B cell (primary cell): ENCODE data around the gene KCNIP2. TPM values are rescaled to one million over a fixed set of nuclear protein-coding genes. Genes with fewer than 3 reads are reported as not detected.
A peak's percentile ranks its signal among the peaks of the same experiment; 100 is the strongest.

Experiments used
- ATAC-seq: fragments of 200-7000 bp; cut with Tn5 transposase; one replicate; pipeline ENCODE4 v1.10.0; 2021; ENCODE audit warnings: low read depth, mild to moderate bottlenecking, moderate number of reproducible peaks, moderate library complexity
- CTCF ChIA-PET: fragments of 350-600 bp; sonication (Branson Sonifier 250); formaldehyde crosslinking; loops from one replicate; lab custom pipeline; 2021; ENCODE audit warnings: antibody characterized with exemption, inconsistent platforms; lab: Charles Lee
- POLR2A ChIA-PET: fragments of 350-600 bp; sonication (Branson Sonifier 250); formaldehyde crosslinking; loops from one replicate; lab custom pipeline; 2021; ENCODE audit warnings: antibody characterized with exemption; lab: Charles Lee
- DNase-seq: peaks from one replicate; pipeline ENCODE4 v3.0.0; 2013
- H2AFZ ChIP-seq: 2 replicates; pipeline ENCODE4 v1.6.1; 2012; ENCODE audit warnings: mild to moderate bottlenecking, low read depth, low read length; ENCODE audit not compliant: insufficient read depth, poor library complexity, severe bottlenecking
- H3K27ac ChIP-seq, 2 donors: 1 replicate in 1 of 2; 2 replicates in 1 of 2; pipeline ENCODE4 v1.5.1; 2012 to 2013; ENCODE audit warnings: low read length in 2 of 2, mild to moderate bottlenecking in 2 of 2, moderate library complexity in 1 of 2
- H3K27me3 ChIP-seq, 4 experiments: fragments of 200-600 bp in 1 of 4; sonication (generic) in 1 of 4; replicated peaks in 1 of 4; 1 replicate in 2 of 4; 2 replicates in 2 of 4; pipeline versions ENCODE4 v1.6.1 to v1.7.0; 2013 to 2016; ENCODE audit warnings: low read length in 3 of 4, mild to moderate bottlenecking in 2 of 4, mixed read lengths in 1 of 4, moderate library complexity in 1 of 4; ENCODE audit not compliant: insufficient read depth in 4 of 4, control insufficient read depth in 3 of 4; ENCODE audit errors: control extremely low read depth in 1 of 4
- H3K36me3 ChIP-seq, 2 experiments: replicated peaks in 1 of 2; 1 replicate in 1 of 2; 2 replicates in 1 of 2; pipeline versions ENCODE4 v1.6.1 to v1.7.1; 2013; ENCODE audit warnings: low read length in 1 of 2; ENCODE audit not compliant: insufficient read depth in 2 of 2, control insufficient read depth in 1 of 2; ENCODE audit errors: control extremely low read depth in 1 of 2, extremely low read depth in 1 of 2
- H3K4me1 ChIP-seq, 2 donors: fragments of 200-600 bp in 1 of 2; sonication (generic) in 1 of 2; 1 replicate in 1 of 2; 2 replicates in 1 of 2; pipeline versions ENCODE4 v1.5.1 to v1.6.1; 2013 to 2017; ENCODE audit warnings: low read length in 2 of 2; ENCODE audit not compliant: control insufficient read depth in 2 of 2, insufficient read depth in 2 of 2
- H3K4me2 ChIP-seq: replicated peaks from 2 replicates; pipeline ENCODE3; 2012; ENCODE audit warnings: mild to moderate bottlenecking, low read depth, low read length; ENCODE audit not compliant: poor library complexity, severe bottlenecking
- H3K4me3 ChIP-seq, 5 experiments: fragments of 200-600 bp in 1 of 5; sonication (generic) in 1 of 5; 1 replicate in 3 of 5; 2 replicates in 2 of 5; pipeline versions ENCODE4 v1.5.1 to v1.7.0; 2011 to 2016; ENCODE audit warnings: low read length in 4 of 5, mild to moderate bottlenecking in 4 of 5, low read depth in 2 of 5, control low read depth in 1 of 5, moderate library complexity in 1 of 5; ENCODE audit not compliant: insufficient read depth in 1 of 5; ENCODE audit errors: control extremely low read depth in 1 of 5, extremely low read depth in 1 of 5
- H3K79me2 ChIP-seq: fragments of 200-600 bp; sonication (generic); one replicate; pipeline ENCODE4 v1.6.0; 2016; ENCODE audit warnings: low read length; ENCODE audit not compliant: control insufficient read depth, insufficient read depth
- H3K9ac ChIP-seq: fragments of 200-600 bp; sonication (generic); 2 replicates; pipeline ENCODE4 v1.6.1; 2017; ENCODE audit warnings: mild to moderate bottlenecking, low read length, moderate library complexity
- H3K9me3 ChIP-seq, 3 donors: one replicate each; pipeline versions ENCODE4 v1.6.1 to v1.7.1; 2013; ENCODE audit warnings: low read length in 2 of 3; ENCODE audit not compliant: control insufficient read depth in 2 of 3, insufficient read depth in 1 of 3; ENCODE audit errors: control extremely low read depth in 1 of 3
- H4K20me1 ChIP-seq: 2 replicates; pipeline ENCODE4 v1.6.0; 2012; ENCODE audit warnings: mild to moderate bottlenecking, low read length; ENCODE audit not compliant: insufficient read depth, control insufficient read depth, poor library complexity, severe bottlenecking
- H3K27ac Mint-ChIP-seq: one replicate; pipeline ENCODE4 v1.8.0; 2021; ENCODE audit warnings: mixed read lengths
- H3K27me3 Mint-ChIP-seq: one replicate; pipeline ENCODE4 v1.8.0; 2021; ENCODE audit warnings: mixed read lengths
- H3K4me1 Mint-ChIP-seq: one replicate; pipeline ENCODE4 v1.8.0; 2021; ENCODE audit warnings: mixed read lengths
- H3K4me3 Mint-ChIP-seq: one replicate; pipeline ENCODE4 v1.8.0; 2021; ENCODE audit warnings: mixed read lengths
- H3K9me3 Mint-ChIP-seq: one replicate; pipeline ENCODE4 v1.8.0; 2022; ENCODE audit warnings: mixed read lengths; ENCODE audit not compliant: insufficient read depth
- EZH2 ChIP-seq: IDR thresholded peaks from 2 replicates; pipeline ENCODE4 v1.6.1; 2012; ENCODE audit warnings: borderline replicate concordance, low read depth, mild to moderate bottlenecking, moderate library complexity, low read length; ENCODE audit not compliant: insufficient read depth, poor library complexity, severe bottlenecking
- WGBS: methylation state at CpG from one replicate; pipeline ENCODE4 v1.1.5; 2013; ENCODE audit warnings: missing lambda C conversion rate; ENCODE audit not compliant: insufficient coverage; 5-methylcytosine and 5-hydroxymethylcytosine counted together
- intact Hi-C: fragments of 100-400 bp; cut with micrococcal nuclease; formaldehyde crosslinking; loops from one replicate; pipeline ENCODE4 v1.10.0; 2022
- polyA plus RNA-seq: library from polyadenylated mRNA; depleted of rRNA; stranded (reverse); fragments of >200 nt; gene quantifications from 2 replicates; pipeline ENCODE4 v1.2.3, GENCODE V29; 2012
- total RNA-seq, 2 donors: library from RNA; stranded (reverse); fragments of 120-200 nt in 1 of 2; gene quantifications; 1 replicate in 1 of 2; 2 replicates in 1 of 2; pipeline versions ENCODE4 v1.2.3 to v1.2.4, GENCODE V29; 2013 to 2022
- TF ChIP-seq, protein P1 (sequence below): fragments of 200-600 bp; IDR thresholded peaks from one replicate; pipeline ENCODE4 v1.8.0; 2022; ENCODE audit warnings: antibody characterized with exemption, mild to moderate bottlenecking

The KCNIP2 gene
- total and polyA plus RNA-seq, 2 donors (not counting 1 experiment from before 2014, with no cell fraction given), result 3.5 to 34.7 TPM

DNA sequence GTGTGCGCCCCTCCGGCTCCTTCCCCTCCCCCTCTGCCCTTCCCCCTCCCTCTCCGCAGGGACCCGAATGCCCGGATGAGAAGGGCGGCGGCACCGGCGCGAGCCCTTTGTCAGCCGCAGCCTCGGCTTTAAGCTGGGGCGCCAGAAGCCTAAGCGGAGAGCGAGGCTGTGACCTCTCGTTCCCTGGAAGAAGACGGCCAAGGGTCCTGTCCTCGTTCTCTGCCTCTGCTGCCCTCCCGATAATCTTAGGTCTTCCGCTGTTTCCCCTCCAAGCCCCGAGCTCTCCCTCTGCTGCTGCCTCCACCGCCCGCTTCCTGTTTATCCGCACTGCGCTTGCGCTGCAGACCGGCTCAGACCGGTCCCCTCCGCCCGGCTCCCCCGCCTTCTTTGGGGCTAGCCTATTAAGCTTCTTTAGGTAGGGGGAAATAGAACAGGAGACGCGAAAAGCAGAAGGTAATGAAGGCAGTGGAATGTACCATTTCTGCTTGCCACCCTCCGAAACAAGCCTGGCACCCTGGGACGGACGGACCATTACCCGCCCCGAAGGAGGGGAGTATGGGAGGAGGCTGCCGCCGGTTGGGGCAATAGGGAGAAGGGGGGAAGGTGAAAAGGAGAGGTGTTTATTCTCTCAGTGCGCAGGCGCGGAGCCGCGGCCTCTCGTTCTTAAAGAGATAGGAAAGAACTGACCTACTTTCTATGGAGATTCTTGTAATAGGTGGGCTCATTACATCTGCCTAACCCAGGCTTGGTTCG is 25.3 kb downstream of the KCNIP2 start, which contains the start of gene OGA:
TSS of gene OGA (minus strand) at position 326 of the 753 bp plus-strand sequence. CDS start 422 bp downstream, outside the sequence.
- CTCF ChIA-PET, result interaction anchor here (0.9 to 9.6 kb wide), 9 partner anchors 12 to 255 kb away, joined by 3 to 48 read pairs (median 7); partner anchors contain the start of gene NPM3
- peaks cover 27% of the 10 kb centered on the region in 2 donors for H3K4me1 ChIP-seq
- peak within 1 kb of the TSS; percentile 86 for H2AFZ ChIP-seq
- H3K79me2 ChIP-seq, result peaks cover 68% of the 10 kb centered on the region
- H3K4me3 ChIP-seq, result peak within 1 kb of the TSS; percentile 56 to 97 (median 92)
- Mint-ChIP-seq H3K4me3 (peak within 1 kb of the TSS; percentile 94), H3K27ac (peak within 1 kb of the TSS; percentile 99), H3K4me1 (peaks cover 35% of the 10 kb centered on the region), H3K27me3 (no peaks in the 10 kb centered on the region), H3K9me3 (no peaks in the 10 kb centered on the region)
- intact Hi-C loops, result loop anchor here (1.0 to 5.0 kb wide), 9 partner anchors 12 to 894 kb away; partner anchors contain the start of genes ARL3, ARMH3, GBF1 and LDB1
- H3K36me3 ChIP-seq, result peaks cover 0 to 5% of the 10 kb centered on the region in 2 experiments
- H3K27ac ChIP-seq, result peak within 1 kb of the TSS; percentile 81 to 85
- ATAC-seq, result peak; percentile 87
- TF ChIP-seq EZH2, result no peak
- TF ChIP-seq, protein P1, sequence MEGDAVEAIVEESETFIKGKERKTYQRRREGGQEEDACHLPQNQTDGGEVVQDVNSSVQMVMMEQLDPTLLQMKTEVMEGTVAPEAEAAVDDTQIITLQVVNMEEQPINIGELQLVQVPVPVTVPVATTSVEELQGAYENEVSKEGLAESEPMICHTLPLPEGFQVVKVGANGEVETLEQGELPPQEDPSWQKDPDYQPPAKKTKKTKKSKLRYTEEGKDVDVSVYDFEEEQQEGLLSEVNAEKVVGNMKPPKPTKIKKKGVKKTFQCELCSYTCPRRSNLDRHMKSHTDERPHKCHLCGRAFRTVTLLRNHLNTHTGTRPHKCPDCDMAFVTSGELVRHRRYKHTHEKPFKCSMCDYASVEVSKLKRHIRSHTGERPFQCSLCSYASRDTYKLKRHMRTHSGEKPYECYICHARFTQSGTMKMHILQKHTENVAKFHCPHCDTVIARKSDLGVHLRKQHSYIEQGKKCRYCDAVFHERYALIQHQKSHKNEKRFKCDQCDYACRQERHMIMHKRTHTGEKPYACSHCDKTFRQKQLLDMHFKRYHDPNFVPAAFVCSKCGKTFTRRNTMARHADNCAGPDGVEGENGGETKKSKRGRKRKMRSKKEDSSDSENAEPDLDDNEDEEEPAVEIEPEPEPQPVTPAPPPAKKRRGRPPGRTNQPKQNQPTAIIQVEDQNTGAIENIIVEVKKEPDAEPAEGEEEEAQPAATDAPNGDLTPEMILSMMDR, result no peak
- peak within 1 kb of the TSS; percentile 79 for H3K4me2 ChIP-seq
- DNase-seq, result peak; percentile 98
- under 1% methylated on average over 35 of the region's 47 CpGs for WGBS
- no peaks in the 10 kb centered on the region for H3K27me3 ChIP-seq
- H3K9ac ChIP-seq, result peak within 1 kb of the TSS; percentile 96
- H3K9me3 ChIP-seq, result no peaks in the 10 kb centered on the region
- peaks cover 49% of the 10 kb centered on the region for H4K20me1 ChIP-seq
- POLR2A ChIA-PET, result interaction anchor here (0.6 to 6.3 kb wide), 16 partner anchors 12 to 896 kb away, joined by 3 to 102 read pairs (median 4); partner anchors contain the start of genes ARL3, ARMH3, NPM3 and TRIM8
